Chondrocyte (in vitro differentiated cells): ENCODE measurements around the gene CD8A. TPM values are rescaled to one million over a fixed set of nuclear protein-coding genes. Genes with fewer than 3 reads are reported as not detected.

Experiments
- DNase-seq: peaks from one replicate; pipeline ENCODE4 v3.0.0; 2021; ENCODE audit warnings: mixed read lengths, low spot score
- H3K27ac Mint-ChIP-seq: one replicate; pipeline ENCODE4 v1.8.0; 2021; ENCODE audit warnings: mild to moderate bottlenecking, moderate library complexity, mixed read lengths; ENCODE audit not compliant: unreplicated experiment
- H3K27me3 Mint-ChIP-seq: 2 replicates; pipeline ENCODE4 v1.8.0; 2021; ENCODE audit warnings: low read depth, mixed read lengths
- H3K36me3 Mint-ChIP-seq: 2 replicates; pipeline ENCODE4 v1.8.0; 2021; ENCODE audit warnings: low read depth, mixed read lengths
- H3K4me1 Mint-ChIP-seq: 2 replicates; pipeline ENCODE4 v1.8.0; 2021; ENCODE audit warnings: low read depth, mild to moderate bottlenecking, mixed read lengths
- H3K4me3 Mint-ChIP-seq: one replicate; pipeline ENCODE4 v1.8.0; 2021; ENCODE audit warnings: mild to moderate bottlenecking, moderate library complexity, mixed read lengths; ENCODE audit not compliant: unreplicated experiment
- H3K9me3 Mint-ChIP-seq: 2 replicates; pipeline ENCODE4 v1.8.0; 2021; ENCODE audit warnings: low read depth, mixed read lengths
- total RNA-seq: library from RNA; stranded (reverse); gene quantifications from 3 replicates; pipeline ENCODE4 v1.2.1, GENCODE V29; 2021
- TF ChIP-seq, protein P1 (sequence below): fragments of 200-600 bp; sonication (generic); IDR thresholded peaks from 2 replicates; pipeline ENCODE4 v1.5.0; 2021; ENCODE audit warnings: antibody characterized with exemption, mild to moderate bottlenecking, moderate library complexity

The CD8A gene
- total RNA-seq, 1 donor from 2014 or later: not detected

DNA sequence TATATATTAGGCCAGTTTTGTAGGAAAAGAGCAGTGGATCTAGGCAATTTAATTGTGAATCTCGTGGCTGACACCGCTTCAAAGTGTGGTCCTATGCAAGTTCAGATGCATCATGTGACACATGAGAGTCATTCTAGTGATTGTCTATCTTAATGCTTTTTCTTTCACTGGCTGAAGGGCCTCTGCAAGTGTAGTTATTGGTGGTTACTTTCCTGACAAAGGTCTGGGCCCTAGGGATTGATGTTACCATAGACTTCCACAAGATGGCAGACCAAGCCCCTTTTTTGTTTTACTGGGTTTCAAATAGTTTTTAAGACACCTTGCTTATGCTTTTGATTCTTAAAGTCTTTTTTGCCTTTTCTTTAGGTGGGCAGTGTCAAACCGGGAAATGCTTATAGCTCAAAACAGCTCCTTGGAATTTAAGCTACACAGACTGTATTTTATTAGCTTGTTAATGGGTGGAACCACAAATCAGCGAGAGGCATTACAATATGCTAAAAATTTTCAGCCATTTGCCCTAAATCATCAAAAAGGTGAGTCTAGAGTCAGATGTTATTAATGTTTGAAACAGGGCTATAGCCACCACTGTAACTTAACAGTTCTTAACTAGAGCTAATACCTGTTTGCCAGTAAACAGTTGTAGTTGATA is 25.9 kb downstream of the CD8A start:
- Mint-ChIP-seq H3K36me3 (peaks cover 3% of the 10 kb centered on the region), H3K27ac (no peak overlapping the region), H3K9me3 (no peaks in the 10 kb centered on the region), H3K4me3 (no peak overlapping the region), H3K27me3 (no peaks in the 10 kb centered on the region), H3K4me1 (peaks cover 5% of the 10 kb centered on the region)
- no peak for DNase-seq
- TF ChIP-seq, protein P1, sequence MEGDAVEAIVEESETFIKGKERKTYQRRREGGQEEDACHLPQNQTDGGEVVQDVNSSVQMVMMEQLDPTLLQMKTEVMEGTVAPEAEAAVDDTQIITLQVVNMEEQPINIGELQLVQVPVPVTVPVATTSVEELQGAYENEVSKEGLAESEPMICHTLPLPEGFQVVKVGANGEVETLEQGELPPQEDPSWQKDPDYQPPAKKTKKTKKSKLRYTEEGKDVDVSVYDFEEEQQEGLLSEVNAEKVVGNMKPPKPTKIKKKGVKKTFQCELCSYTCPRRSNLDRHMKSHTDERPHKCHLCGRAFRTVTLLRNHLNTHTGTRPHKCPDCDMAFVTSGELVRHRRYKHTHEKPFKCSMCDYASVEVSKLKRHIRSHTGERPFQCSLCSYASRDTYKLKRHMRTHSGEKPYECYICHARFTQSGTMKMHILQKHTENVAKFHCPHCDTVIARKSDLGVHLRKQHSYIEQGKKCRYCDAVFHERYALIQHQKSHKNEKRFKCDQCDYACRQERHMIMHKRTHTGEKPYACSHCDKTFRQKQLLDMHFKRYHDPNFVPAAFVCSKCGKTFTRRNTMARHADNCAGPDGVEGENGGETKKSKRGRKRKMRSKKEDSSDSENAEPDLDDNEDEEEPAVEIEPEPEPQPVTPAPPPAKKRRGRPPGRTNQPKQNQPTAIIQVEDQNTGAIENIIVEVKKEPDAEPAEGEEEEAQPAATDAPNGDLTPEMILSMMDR: peak; percentile 86

DNA sequence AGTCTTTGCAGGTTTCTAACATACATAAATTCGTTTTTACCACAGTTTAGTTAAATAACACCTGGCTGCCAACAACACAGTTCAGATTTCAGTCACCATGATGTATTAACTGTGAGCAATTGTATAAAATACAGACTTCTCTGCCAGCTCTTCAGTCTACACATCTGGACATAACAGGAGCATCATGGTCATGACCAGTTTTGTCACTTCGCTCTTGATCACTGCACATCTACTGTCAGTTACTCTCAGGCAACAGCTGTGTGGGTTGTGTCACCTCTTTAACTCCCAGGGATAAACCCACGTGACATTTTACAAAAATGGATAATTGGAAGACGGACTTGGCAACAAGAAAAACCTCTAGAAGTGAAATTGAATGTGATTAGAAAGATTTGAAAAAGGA is 30.3 kb downstream of the CD8A start:
- H3K4me1 Mint-ChIP-seq: peaks cover 14% of the 10 kb centered on the region
- DNase-seq: no peak
- TF ChIP-seq, protein P1: no peak

DNA sequence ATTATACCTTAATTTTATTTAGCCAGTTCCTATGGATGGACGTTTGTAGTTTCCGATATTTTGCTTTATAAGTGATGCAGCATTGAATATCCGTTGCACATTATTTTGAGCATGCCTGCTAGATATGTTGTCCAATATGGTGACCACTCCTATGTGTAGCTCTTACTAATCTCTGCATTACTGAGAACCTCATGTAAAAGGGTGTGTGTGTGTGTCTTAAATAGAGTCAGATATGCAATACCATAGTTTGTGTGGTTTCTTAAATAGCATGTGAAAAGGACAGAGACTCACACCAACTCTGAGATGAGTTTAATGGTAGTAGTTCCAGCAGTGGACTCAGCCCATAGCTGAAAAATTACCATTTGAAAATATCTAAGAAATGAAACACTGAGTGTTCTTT is 32.3 kb downstream of the CD8A start:
- Mint-ChIP-seq H3K27ac (peak overlapping the region; percentile 38), H3K9me3 (no peaks in the 10 kb centered on the region), H3K4me3 (no peak overlapping the region), H3K27me3 (no peaks in the 10 kb centered on the region), H3K36me3 (peaks cover 11% of the 10 kb centered on the region), H3K4me1 (peaks cover 9% of the 10 kb centered on the region)
- TF ChIP-seq, protein P1: no peak
- DNase-seq: no peak

More for the DNA sequence above, 30.3 kb downstream of the CD8A start:
- H3K9me3 Mint-ChIP-seq: no peaks in the 10 kb centered on the region
- H3K36me3 Mint-ChIP-seq: peaks cover 7% of the 10 kb centered on the region
- H3K4me3 Mint-ChIP-seq: no peak overlapping the region
- H3K27me3 Mint-ChIP-seq: no peaks in the 10 kb centered on the region
- H3K27ac Mint-ChIP-seq: no peak overlapping the region

DNA sequence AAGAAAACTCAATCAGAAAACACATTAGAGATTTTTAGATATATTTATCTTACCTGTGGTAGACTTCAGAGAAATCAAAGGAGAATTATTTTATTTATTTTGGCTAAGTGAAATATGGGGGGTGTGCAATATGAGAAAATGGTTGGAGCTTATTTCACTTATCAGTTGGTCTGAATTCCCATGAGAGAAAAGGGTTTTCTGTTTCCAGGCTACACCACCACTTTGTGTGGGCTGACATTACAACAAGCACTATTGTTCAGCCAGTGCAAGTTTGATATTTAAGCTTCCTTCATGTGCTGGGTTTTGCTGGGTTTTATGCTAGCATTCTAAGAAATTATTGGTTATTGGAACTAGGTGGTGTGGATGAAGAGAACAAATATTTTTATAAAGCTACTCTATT is 37.1 kb downstream of the CD8A start:
- Mint-ChIP-seq H3K27me3 (no peaks in the 10 kb centered on the region), H3K4me3 (no peak overlapping the region), H3K27ac (no peak overlapping the region), H3K9me3 (peaks cover 17% of the 10 kb centered on the region), H3K4me1 (peaks cover 7% of the 10 kb centered on the region), H3K36me3 (peaks cover 26% of the 10 kb centered on the region)
- no peak for DNase-seq
- TF ChIP-seq, protein P1: no peak

DNA sequence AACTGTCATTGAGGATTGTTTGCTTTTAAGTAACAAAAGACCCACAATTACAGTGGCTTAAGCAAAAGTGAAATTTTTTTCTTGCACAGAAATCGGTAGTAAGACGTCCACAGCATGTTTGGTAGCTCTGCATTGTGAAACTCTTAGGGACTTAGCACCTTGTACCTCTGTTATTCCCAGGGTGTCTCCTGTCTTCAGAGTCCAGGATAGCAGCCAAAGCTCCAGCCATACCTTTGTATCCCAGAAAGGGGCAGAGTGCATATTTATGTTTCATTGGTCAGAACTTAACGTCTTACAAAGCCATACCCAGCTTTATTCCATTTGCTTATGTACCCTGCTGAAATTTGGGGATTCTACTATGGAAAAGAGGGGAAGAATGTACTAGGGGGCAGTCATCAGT is 37.8 kb downstream of the CD8A start:
- Mint-ChIP-seq H3K4me1 (peaks cover 9% of the 10 kb centered on the region), H3K36me3 (peaks cover 26% of the 10 kb centered on the region), H3K27me3 (no peaks in the 10 kb centered on the region), H3K9me3 (peaks cover 17% of the 10 kb centered on the region), H3K4me3 (no peak overlapping the region), H3K27ac (no peak overlapping the region)
- no peak for DNase-seq
- TF ChIP-seq, protein P1: no peak
